ENCODE data around the gene SUV39H1. TPM values are rescaled to one million over a fixed set of nuclear protein-coding genes. Genes with fewer than 3 reads are reported as not detected.

Gene SUV39H1
- total RNA-seq, 1 donor from 2014 or later = 9.4 TPM

DNA sequence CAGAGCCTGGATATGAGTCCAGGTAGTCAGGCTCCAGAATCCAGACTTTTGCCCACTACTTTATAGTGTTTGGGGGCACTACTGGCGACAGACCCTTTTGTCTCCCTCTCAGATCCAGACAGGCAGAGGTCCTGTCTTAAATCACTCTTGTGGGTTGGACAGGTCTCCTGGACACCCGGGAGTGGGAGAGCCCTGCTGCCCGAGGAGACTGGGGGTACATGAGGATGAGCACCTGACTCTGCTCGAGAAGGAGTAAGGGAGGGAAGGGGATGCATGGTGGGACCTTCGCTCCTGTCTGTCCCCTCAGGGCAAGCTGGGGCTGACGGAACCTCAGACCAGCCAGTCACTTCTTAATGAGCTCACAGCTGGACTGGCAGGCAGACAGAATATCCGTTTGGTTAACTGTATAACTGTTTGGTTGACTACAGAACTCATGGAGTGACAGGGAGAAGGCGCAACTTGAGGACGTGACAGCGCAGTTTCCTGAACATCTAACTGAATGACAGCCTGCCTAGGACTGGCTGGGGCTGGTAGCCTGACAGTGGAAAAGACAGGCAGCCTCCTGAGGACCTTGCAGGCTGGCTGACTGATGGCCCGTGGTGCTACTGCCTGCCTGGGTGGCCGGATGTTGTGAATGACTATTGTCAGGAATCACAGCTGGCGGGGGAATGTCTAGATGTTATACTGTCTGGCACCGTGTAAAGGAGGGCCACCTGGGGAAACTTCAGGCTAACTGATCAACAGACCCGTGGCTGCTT, 1.6 kb upstream of the SUV39H1 start:
- no peak overlapping the region for H3K27ac Mint-ChIP-seq

DNA sequence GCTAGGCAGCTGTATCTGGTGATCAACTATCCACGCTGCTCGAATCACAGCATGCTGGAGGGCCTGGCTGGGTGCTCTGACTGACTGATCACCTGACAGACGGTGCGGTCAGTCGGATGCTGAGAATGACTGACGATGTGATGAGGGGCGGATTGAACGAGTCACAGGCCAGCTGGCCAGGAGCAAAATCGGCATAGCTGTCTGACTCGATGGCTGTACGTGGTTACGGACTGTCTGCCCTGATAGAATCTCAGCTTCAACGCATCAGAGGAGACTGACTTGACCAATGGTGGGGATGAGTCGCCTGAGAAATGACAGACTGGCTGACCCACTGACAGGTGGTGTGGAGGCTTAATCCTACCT, 1.0 kb upstream of the SUV39H1 start:
- Histone ChIP-seq H3K27me3 (peaks cover 5% of the 10 kb centered on the region), H3K27ac (peak overlapping the region; percentile 21), H4K20me1 (ENCODE audit: low read depth) (no peaks in the 10 kb centered on the region), H3K79me2 (ENCODE audit: low read depth) (peaks cover 29% of the 10 kb centered on the region), H3K4me2 (peak overlapping the region; percentile 79), H3K4me3 (peak overlapping the region; percentile 80), H3K9ac (peak overlapping the region; percentile 54), H3K36me3 (no peaks in the 10 kb centered on the region), H3K4me1 (peaks cover 17% of the 10 kb centered on the region), H3K9me3 (ENCODE audit: low read depth) (no peaks in the 10 kb centered on the region), H2AFZ (replicated peaks) (no peak overlapping the region), H3F3A (ENCODE audit: low read depth) (peaks cover 27% of the 10 kb centered on the region)
- no peak for TF ChIP-seq EZH2 (IDR thresholded peaks at IDR 0.05)
- no peak for TF ChIP-seq CTCF (IDR thresholded peaks at IDR 0.05)
- TF ChIP-seq EZH2phosphoT487 (IDR thresholded peaks at IDR 0.05) = no peak
- Mint-ChIP-seq H3K36me3 (peaks cover 3% of the 10 kb centered on the region), H3K27ac (peak overlapping the region; percentile 87), H3K27me3 (ENCODE audit: insufficient read depth, low read depth) (peaks cover 7% of the 10 kb centered on the region), H3K9me3 (peaks cover 21% of the 10 kb centered on the region), H3K4me3 (peak overlapping the region; percentile 94), H3K4me1 (peaks cover 18% of the 10 kb centered on the region)
- no peak for DNase-seq (ENCODE audit: low spot score)

More for the DNA sequence above, 1.6 kb upstream of the SUV39H1 start:
- TF ChIP-seq CTCF (IDR thresholded peaks at IDR 0.05) = no peak
- no peak for TF ChIP-seq EZH2 (IDR thresholded peaks at IDR 0.05)
- TF ChIP-seq EZH2phosphoT487 (IDR thresholded peaks at IDR 0.05) = no peak
- DNase-seq (ENCODE audit: low spot score) = peak; percentile 11
- Histone ChIP-seq H3K9ac (no peak overlapping the region), H3K27ac (no peak overlapping the region), H3K4me3 (no peak overlapping the region), H3F3A (ENCODE audit: low read depth) (peaks cover 27% of the 10 kb centered on the region), H3K9me3 (ENCODE audit: low read depth) (no peaks in the 10 kb centered on the region), H4K20me1 (ENCODE audit: low read depth) (no peaks in the 10 kb centered on the region), H3K4me1 (peaks cover 17% of the 10 kb centered on the region), H2AFZ (replicated peaks) (no peak overlapping the region), H3K36me3 (no peaks in the 10 kb centered on the region), H3K79me2 (ENCODE audit: low read depth) (peaks cover 29% of the 10 kb centered on the region), H3K4me2 (no peak overlapping the region), H3K27me3 (peaks cover 5% of the 10 kb centered on the region)
- Mint-ChIP-seq H3K9me3 (peaks cover 21% of the 10 kb centered on the region), H3K36me3 (peaks cover 3% of the 10 kb centered on the region), H3K27me3 (ENCODE audit: insufficient read depth, low read depth) (peaks cover 7% of the 10 kb centered on the region), H3K4me3 (peak overlapping the region; percentile 94), H3K4me1 (peaks cover 18% of the 10 kb centered on the region)

GRCh38 chrX:48695925-48696300, 621 bp upstream of the SUV39H1 start:
- Histone ChIP-seq H3K79me2 (ENCODE audit: low read depth) (peaks cover 29% of the 10 kb centered on the region), H3K4me2 (peak overlapping the region; percentile 79), H2AFZ (replicated peaks) (no peak overlapping the region), H4K20me1 (ENCODE audit: low read depth) (no peaks in the 10 kb centered on the region), H3K4me3 (peak overlapping the region; percentile 80), H3K9ac (peak overlapping the region; percentile 54), H3K27me3 (peaks cover 5% of the 10 kb centered on the region), H3K9me3 (ENCODE audit: low read depth) (no peaks in the 10 kb centered on the region), H3K4me1 (peaks cover 17% of the 10 kb centered on the region), H3K27ac (peak overlapping the region; percentile 21), H3F3A (ENCODE audit: low read depth) (peaks cover 27% of the 10 kb centered on the region), H3K36me3 (no peaks in the 10 kb centered on the region)
- H3K9me3 Mint-ChIP-seq = peaks cover 21% of the 10 kb centered on the region
- H3K4me1 Mint-ChIP-seq = peaks cover 18% of the 10 kb centered on the region
- peaks cover 3% of the 10 kb centered on the region for H3K36me3 Mint-ChIP-seq
- H3K27me3 Mint-ChIP-seq (ENCODE audit: insufficient read depth, low read depth) = peaks cover 7% of the 10 kb centered on the region
- H3K27ac Mint-ChIP-seq = peak overlapping the region; percentile 87
- H3K4me3 Mint-ChIP-seq = peak overlapping the region; percentile 94
- DNase-seq (ENCODE audit: low spot score) = peak; percentile 34
- TF ChIP-seq CTCF (IDR thresholded peaks at IDR 0.05) = no peak
- no peak for TF ChIP-seq EZH2phosphoT487 (IDR thresholded peaks at IDR 0.05)
- no peak for TF ChIP-seq EZH2 (IDR thresholded peaks at IDR 0.05)
